H9 (cell line): ENCODE results near the gene CEP131. TPM values are rescaled to one million over a fixed set of nuclear protein-coding genes. Genes with fewer than 3 reads are reported as not detected.

Experiments used
- DNase-seq: peaks from one replicate; pipeline ENCODE4 v3.0.0-alpha.2; 2017
- H2AFZ ChIP-seq: one replicate; pipeline ENCODE4 v1.6.1; 2013; ENCODE audit warnings: mild to moderate bottlenecking, low read length, control low read depth, moderate library complexity
- H2AK5ac ChIP-seq: 2 replicates; pipeline ENCODE4 v1.6.1; 2013; ENCODE audit warnings: low read length, control low read depth, mixed read lengths; ENCODE audit not compliant: insufficient read length
- H2BK120ac ChIP-seq: one replicate; pipeline ENCODE4 v1.6.1; 2013; ENCODE audit warnings: low read depth, mild to moderate bottlenecking, low read length, control low read depth, inconsistent platforms; ENCODE audit not compliant: poor library complexity, severe bottlenecking
- H2BK12ac ChIP-seq: 2 replicates; pipeline ENCODE4 v1.6.1; 2013; ENCODE audit warnings: low read length, control low read depth, mixed read lengths, low read depth; ENCODE audit not compliant: insufficient read length
- H2BK15ac ChIP-seq: 2 replicates; pipeline ENCODE4 v1.6.1; 2013; ENCODE audit warnings: low read depth, low read length, control low read depth
- H2BK20ac ChIP-seq: one replicate; pipeline ENCODE4 v1.6.1; 2013; ENCODE audit warnings: low read depth, mild to moderate bottlenecking, low read length, control low read depth, inconsistent platforms; ENCODE audit not compliant: poor library complexity, severe bottlenecking
- H2BK5ac ChIP-seq: 2 replicates; pipeline ENCODE4 v1.6.1; 2013; ENCODE audit warnings: low read length, control low read depth, mixed read lengths; ENCODE audit not compliant: insufficient read length
- H3K14ac ChIP-seq: 2 replicates; pipeline ENCODE4 v1.6.1; 2013; ENCODE audit warnings: low read length, control low read depth; ENCODE audit not compliant: insufficient read depth
- H3K18ac ChIP-seq: 2 replicates; pipeline ENCODE4 v1.6.1; 2013; ENCODE audit warnings: low read depth, mild to moderate bottlenecking, mixed read lengths, low read length, control low read depth; ENCODE audit not compliant: insufficient read length
- H3K23ac ChIP-seq: 2 replicates; pipeline ENCODE4 v1.6.1; 2013; ENCODE audit warnings: low read length, control low read depth, mixed read lengths, low read depth; ENCODE audit not compliant: insufficient read length
- H3K23me2 ChIP-seq: 2 replicates; pipeline ENCODE4 v1.6.1; 2013; ENCODE audit warnings: low read depth, mild to moderate bottlenecking, mixed read lengths, low read length, control low read depth; ENCODE audit not compliant: insufficient read length, poor library complexity, severe bottlenecking
- H3K27ac ChIP-seq: 2 replicates; pipeline ENCODE4 v1.5.1; 2013; ENCODE audit warnings: low read length, control low read depth, mixed read lengths, low read depth; ENCODE audit not compliant: insufficient read length
- H3K27me3 ChIP-seq: 2 replicates; pipeline ENCODE4 v1.6.1; 2013; ENCODE audit warnings: low read length, control low read depth, inconsistent platforms; ENCODE audit not compliant: insufficient read depth
- H3K4ac ChIP-seq: 2 replicates; pipeline ENCODE4 v1.6.1; 2013; ENCODE audit warnings: low read depth, mild to moderate bottlenecking, control low read depth, inconsistent platforms, low read length, moderate library complexity
- H3K4me1 ChIP-seq: 2 replicates; pipeline ENCODE4 v1.6.1; 2013; ENCODE audit warnings: low read length, control low read depth, inconsistent platforms; ENCODE audit not compliant: insufficient read depth
- H3K4me2 ChIP-seq: 2 replicates; pipeline ENCODE4 v1.6.1; 2013; ENCODE audit warnings: low read length, control low read depth, mixed read lengths; ENCODE audit not compliant: insufficient read length, insufficient read depth
- H3K56ac ChIP-seq: 2 replicates; pipeline ENCODE4 v1.6.1; 2013; ENCODE audit warnings: low read depth, mild to moderate bottlenecking, mixed read lengths, low read length, control low read depth; ENCODE audit not compliant: insufficient read length
- H3K79me1 ChIP-seq: 2 replicates; pipeline ENCODE4 v1.6.1; 2013; ENCODE audit warnings: low read depth, mild to moderate bottlenecking, moderate library complexity, low read length, control low read depth, inconsistent platforms; ENCODE audit not compliant: insufficient read depth, poor library complexity, severe bottlenecking
- H3K79me2 ChIP-seq: 2 replicates; pipeline ENCODE4 v1.6.1; 2013; ENCODE audit warnings: low read length, control low read depth, inconsistent platforms; ENCODE audit not compliant: insufficient read depth
- H3K9ac ChIP-seq: 2 replicates; pipeline ENCODE4 v1.6.1; 2013; ENCODE audit warnings: low read length, control low read depth, mixed read lengths; ENCODE audit not compliant: insufficient read length; ENCODE audit errors: extremely low read depth
- H3K9me3 ChIP-seq: one replicate; pipeline ENCODE4 v1.6.1; 2013; ENCODE audit warnings: low read depth, low read length, inconsistent platforms; ENCODE audit not compliant: control insufficient read depth
- H3T11ph ChIP-seq: one replicate; pipeline ENCODE4 v1.6.1; 2013; ENCODE audit warnings: mild to moderate bottlenecking, low read length, control low read depth, inconsistent platforms
- H4K20me1 ChIP-seq: one replicate; pipeline ENCODE4 v1.6.1; 2013; ENCODE audit not compliant: control insufficient read depth, insufficient read length, insufficient read depth
- H4K5ac ChIP-seq: 2 replicates; pipeline ENCODE4 v1.6.1; 2013; ENCODE audit warnings: low read depth, mild to moderate bottlenecking, mixed read lengths, low read length, control low read depth; ENCODE audit not compliant: insufficient read length
- H4K8ac ChIP-seq: replicated peaks from 2 replicates; pipeline ENCODE4 v1.6.1; 2013; ENCODE audit warnings: low read length, control low read depth, mixed read lengths, low read depth; ENCODE audit not compliant: insufficient read length
- H4K91ac ChIP-seq: 2 replicates; pipeline ENCODE4 v1.6.1; 2013; ENCODE audit warnings: low read depth, mild to moderate bottlenecking, moderate library complexity, mixed read lengths, low read length, control low read depth; ENCODE audit not compliant: insufficient read length
- H3K27ac Mint-ChIP-seq, 3 experiments: 2 replicates in 2 of 3; 3 replicates in 1 of 3; pipeline ENCODE4 v1.8.0; 2020 to 2021; ENCODE audit warnings: mixed read lengths in 3 of 3, mild to moderate bottlenecking in 1 of 3, moderate library complexity in 1 of 3
- H3K27me3 Mint-ChIP-seq: 2 replicates; pipeline ENCODE4 v1.8.0; 2021; ENCODE audit warnings: low read depth, mild to moderate bottlenecking, moderate library complexity, mixed read lengths
- H3K36me3 Mint-ChIP-seq, 3 experiments: 2 replicates in 2 of 3; 3 replicates in 1 of 3; pipeline ENCODE4 v1.8.0; 2020 to 2021; ENCODE audit warnings: low read depth in 3 of 3, mixed read lengths in 3 of 3; ENCODE audit not compliant: insufficient read depth in 1 of 3
- H3K4me1 Mint-ChIP-seq, 2 experiments: 2 replicates each; pipeline ENCODE4 v1.8.0; 2020; ENCODE audit warnings: mixed read lengths in 2 of 2
- H3K4me3 Mint-ChIP-seq, 2 experiments: 2 replicates in 1 of 2; 3 replicates in 1 of 2; pipeline ENCODE4 v1.8.0; 2020 to 2021; ENCODE audit warnings: mild to moderate bottlenecking in 2 of 2, mixed read lengths in 2 of 2, moderate library complexity in 1 of 2
- H3K9me3 Mint-ChIP-seq, 2 experiments: 2 replicates in 1 of 2; 3 replicates in 1 of 2; pipeline ENCODE4 v1.8.0; 2020; ENCODE audit warnings: mild to moderate bottlenecking in 2 of 2, mixed read lengths in 2 of 2, moderate library complexity in 1 of 2
- WGBS: extraction: QIAGEN DNeasy Blood & Tissue Kit; methylation state at CpG from one replicate; pipeline ENCODE4 v1.1.7; 2013; ENCODE audit warnings: missing lambda C conversion rate, low lambda C conversion rate, mixed read lengths; ENCODE audit not compliant: insufficient read length; ENCODE audit errors: extremely low coverage; 5-methylcytosine and 5-hydroxymethylcytosine counted together
- total RNA-seq: library from RNA; stranded (reverse); gene quantifications from 2 replicates; pipeline ENCODE4 v1.2.1, GENCODE V29; 2021
- TF ChIP-seq, protein P1 (sequence below): fragments of 200-600 bp; sonication (generic); conservative IDR thresholded peaks from 3 replicates; pipeline ENCODE4 v1.8.0; 2021; ENCODE audit warnings: antibody characterized with exemption, mild to moderate bottlenecking

The CEP131 gene
- total RNA-seq, 1 experiment from 2014 or later, result 16.3 TPM

DNA sequence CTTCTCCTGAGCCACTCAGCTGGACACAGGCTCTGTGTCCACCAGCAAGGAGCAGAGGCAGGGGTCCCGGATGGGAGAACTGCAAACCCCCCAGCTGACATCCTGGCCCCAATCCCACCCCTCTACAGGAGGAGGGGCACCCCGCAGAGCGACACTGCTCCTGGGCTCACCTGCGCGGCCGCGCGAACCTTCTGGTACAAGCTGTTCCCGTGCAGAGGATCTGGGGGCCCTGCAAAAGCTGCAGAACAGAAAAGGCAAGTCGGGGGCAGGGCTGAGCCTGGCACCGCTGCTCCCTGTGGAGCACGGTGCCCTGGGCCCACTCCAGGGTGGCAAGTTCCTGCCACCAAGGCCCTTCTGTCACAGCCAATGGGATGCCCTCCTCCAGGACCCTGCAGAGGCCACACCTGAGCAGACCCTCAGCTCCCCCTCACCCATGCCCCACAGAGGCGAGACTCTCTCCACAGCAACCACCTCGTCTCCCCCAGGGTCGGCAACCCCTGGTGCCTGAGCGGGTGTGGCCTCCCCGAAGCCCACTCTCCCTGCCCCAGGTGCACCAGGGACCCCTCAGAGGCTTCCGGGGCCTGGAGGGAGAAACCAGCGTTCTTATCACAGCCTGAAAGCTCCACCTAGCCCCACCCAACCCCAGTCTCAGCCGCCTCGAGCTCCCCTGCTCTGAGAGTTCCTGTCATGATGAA lies 11.2 kb upstream of the CEP131 start:
- no CpG with 5 or more reads among the region's 21 CpGs for WGBS
- Histone ChIP-seq H2BK15ac (no peak overlapping the region), H2BK5ac (no peak overlapping the region), H3K9ac (no peak overlapping the region), H4K20me1 (no peaks in the 10 kb centered on the region), H4K8ac (no peak overlapping the region), H4K91ac (no peak overlapping the region), H3K23me2 (peaks cover 6% of the 10 kb centered on the region), H3K4me1 (no peaks in the 10 kb centered on the region), H4K5ac (no peak overlapping the region), H3K9me3 (no peaks in the 10 kb centered on the region), H2BK20ac (no peak overlapping the region), H3K27me3 (no peaks in the 10 kb centered on the region), H2AK5ac (no peak overlapping the region), H3K56ac (no peak overlapping the region), H2AFZ (no peak overlapping the region), H3T11ph (no peak overlapping the region), H2BK120ac (no peak overlapping the region), H3K27ac (no peak overlapping the region), H2BK12ac (no peak overlapping the region), H3K14ac (no peak overlapping the region), H3K79me2 (peaks cover 4% of the 10 kb centered on the region), H3K4ac (no peak overlapping the region), H3K79me1 (no peaks in the 10 kb centered on the region), H3K18ac (no peak overlapping the region), H3K23ac (no peak overlapping the region), H3K4me2 (no peak overlapping the region)
- Mint-ChIP-seq H3K36me3 (peaks cover 11 to 14% (median 14%) of the 10 kb centered on the region in 3 experiments), H3K4me3 (no peak overlapping the region), H3K27ac (no peak overlapping the region), H3K9me3 (no peaks in the 10 kb centered on the region; a peak in 1 of 5 replicates), H3K4me1 (peaks cover 6 to 7% of the 10 kb centered on the region in 2 experiments), H3K27me3 (no peaks in the 10 kb centered on the region)
- TF ChIP-seq, protein P1, sequence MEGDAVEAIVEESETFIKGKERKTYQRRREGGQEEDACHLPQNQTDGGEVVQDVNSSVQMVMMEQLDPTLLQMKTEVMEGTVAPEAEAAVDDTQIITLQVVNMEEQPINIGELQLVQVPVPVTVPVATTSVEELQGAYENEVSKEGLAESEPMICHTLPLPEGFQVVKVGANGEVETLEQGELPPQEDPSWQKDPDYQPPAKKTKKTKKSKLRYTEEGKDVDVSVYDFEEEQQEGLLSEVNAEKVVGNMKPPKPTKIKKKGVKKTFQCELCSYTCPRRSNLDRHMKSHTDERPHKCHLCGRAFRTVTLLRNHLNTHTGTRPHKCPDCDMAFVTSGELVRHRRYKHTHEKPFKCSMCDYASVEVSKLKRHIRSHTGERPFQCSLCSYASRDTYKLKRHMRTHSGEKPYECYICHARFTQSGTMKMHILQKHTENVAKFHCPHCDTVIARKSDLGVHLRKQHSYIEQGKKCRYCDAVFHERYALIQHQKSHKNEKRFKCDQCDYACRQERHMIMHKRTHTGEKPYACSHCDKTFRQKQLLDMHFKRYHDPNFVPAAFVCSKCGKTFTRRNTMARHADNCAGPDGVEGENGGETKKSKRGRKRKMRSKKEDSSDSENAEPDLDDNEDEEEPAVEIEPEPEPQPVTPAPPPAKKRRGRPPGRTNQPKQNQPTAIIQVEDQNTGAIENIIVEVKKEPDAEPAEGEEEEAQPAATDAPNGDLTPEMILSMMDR, result no peak
- DNase-seq, result no peak
